ENCODE data around the gene ZNF501.

Gene ZNF501

GRCh38 chr3:44729384-44729910 lies at the start of gene ZNF501 (continued):
- TF ChIP-seq ZSCAN5A (tag by site-specific recombination; IDR thresholded peaks at IDR 0.05) (no peak), ZNF664 (tag by site-specific recombination; IDR thresholded peaks at IDR 0.05) (no peak), SCRT2 (tag by site-specific recombination; IDR thresholded peaks at IDR 0.05) (no peak), ZBTB20 (tag by site-specific recombination; IDR thresholded peaks at IDR 0.05) (peak; percentile 97), ZNF600 (tag by site-specific recombination; IDR thresholded peaks at IDR 0.05) (peak; percentile 51), ZNF433 (tag by site-specific recombination; IDR thresholded peaks at IDR 0.05; ENCODE audit: low read depth) (no peak), ZNF18 (tag by site-specific recombination; IDR thresholded peaks at IDR 0.05) (no peak), ZNF560 (tag by site-specific recombination; IDR thresholded peaks at IDR 0.05; ENCODE audit: borderline replicate concordance) (no peak), ZNF423 (tag by site-specific recombination; IDR thresholded peaks at IDR 0.05) (peak; percentile 89), ZNF518A (tag by site-specific recombination; conservative IDR thresholded peaks at IDR 0.05; ENCODE audit: low read depth) (peak; percentile 97), ZNF184 (tag by site-specific recombination; IDR thresholded peaks at IDR 0.05) (no peak; the same call in 1 of the 2 replicates), INSM2 (tag by site-specific recombination; IDR thresholded peaks at IDR 0.05) (no peak), GFI1B (tag by site-specific recombination; IDR thresholded peaks at IDR 0.05) (no peak), ZNF335 (tag by site-specific recombination; conservative IDR thresholded peaks at IDR 0.05) (peak; percentile 79), ZBTB44 (tag by site-specific recombination; IDR thresholded peaks at IDR 0.05) (no peak), ZSCAN18 (tag by site-specific recombination; IDR thresholded peaks at IDR 0.05) (no peak), MZF1 (tag by site-specific recombination; IDR thresholded peaks at IDR 0.05; ENCODE audit: borderline replicate concordance) (0 out of 2 replicates have a peak, but pooled peaks have one; percentile 23), ZNF341 (tag by site-specific recombination; IDR thresholded peaks at IDR 0.05; ENCODE audit: low read depth) (peak; percentile 80), BCL11A (tag by site-specific recombination; IDR thresholded peaks at IDR 0.05; ENCODE audit: low read depth) (no peak), ZNF112 (tag by site-specific recombination; IDR thresholded peaks at IDR 0.05) (no peak), ZBTB21 (tag by site-specific recombination; IDR thresholded peaks at IDR 0.05) (peak; percentile 90), HIC1 (tag by site-specific recombination; IDR thresholded peaks at IDR 0.05) (no peak)

Data from HEK293 (cell line).